AG09319 (cell line): Measurements from ENCODE around the gene UNC5CL.

ENCODE experiments used
- DNase-seq: peaks from one replicate; pipeline ENCODE4 v3.0.0-alpha.2; 2010; ENCODE audit warnings: low read depth; ENCODE audit errors: extremely low read depth
- TF ChIP-seq, protein P1 (sequence below): IDR thresholded peaks from 2 replicates; pipeline ENCODE4 v1.5.1; 2011; ENCODE audit warnings: low read depth, mild to moderate bottlenecking, inconsistent platforms, low read length, moderate library complexity

The UNC5CL gene

DNA sequence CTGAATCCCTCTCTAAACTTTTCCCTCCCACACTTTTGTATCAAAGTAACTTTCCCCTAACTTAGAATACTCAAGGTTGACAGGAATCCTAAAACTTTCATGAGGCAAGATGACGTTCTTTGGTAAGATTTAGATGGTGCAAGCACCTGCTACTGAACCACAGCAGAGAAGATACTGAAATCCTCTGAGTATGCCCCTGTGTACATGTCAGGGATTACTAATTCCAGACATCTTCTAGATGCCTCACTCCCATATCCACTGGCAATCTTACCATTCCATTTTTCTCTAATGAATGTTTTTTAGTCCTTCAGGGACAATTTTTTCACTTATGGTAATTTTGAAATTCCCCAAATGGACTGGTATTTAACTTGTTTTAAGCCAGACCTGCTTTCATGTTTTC, 23.0 kb upstream of the UNC5CL start:
- TF ChIP-seq, protein P1, sequence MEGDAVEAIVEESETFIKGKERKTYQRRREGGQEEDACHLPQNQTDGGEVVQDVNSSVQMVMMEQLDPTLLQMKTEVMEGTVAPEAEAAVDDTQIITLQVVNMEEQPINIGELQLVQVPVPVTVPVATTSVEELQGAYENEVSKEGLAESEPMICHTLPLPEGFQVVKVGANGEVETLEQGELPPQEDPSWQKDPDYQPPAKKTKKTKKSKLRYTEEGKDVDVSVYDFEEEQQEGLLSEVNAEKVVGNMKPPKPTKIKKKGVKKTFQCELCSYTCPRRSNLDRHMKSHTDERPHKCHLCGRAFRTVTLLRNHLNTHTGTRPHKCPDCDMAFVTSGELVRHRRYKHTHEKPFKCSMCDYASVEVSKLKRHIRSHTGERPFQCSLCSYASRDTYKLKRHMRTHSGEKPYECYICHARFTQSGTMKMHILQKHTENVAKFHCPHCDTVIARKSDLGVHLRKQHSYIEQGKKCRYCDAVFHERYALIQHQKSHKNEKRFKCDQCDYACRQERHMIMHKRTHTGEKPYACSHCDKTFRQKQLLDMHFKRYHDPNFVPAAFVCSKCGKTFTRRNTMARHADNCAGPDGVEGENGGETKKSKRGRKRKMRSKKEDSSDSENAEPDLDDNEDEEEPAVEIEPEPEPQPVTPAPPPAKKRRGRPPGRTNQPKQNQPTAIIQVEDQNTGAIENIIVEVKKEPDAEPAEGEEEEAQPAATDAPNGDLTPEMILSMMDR: no peak
- DNase-seq: no peak

DNA sequence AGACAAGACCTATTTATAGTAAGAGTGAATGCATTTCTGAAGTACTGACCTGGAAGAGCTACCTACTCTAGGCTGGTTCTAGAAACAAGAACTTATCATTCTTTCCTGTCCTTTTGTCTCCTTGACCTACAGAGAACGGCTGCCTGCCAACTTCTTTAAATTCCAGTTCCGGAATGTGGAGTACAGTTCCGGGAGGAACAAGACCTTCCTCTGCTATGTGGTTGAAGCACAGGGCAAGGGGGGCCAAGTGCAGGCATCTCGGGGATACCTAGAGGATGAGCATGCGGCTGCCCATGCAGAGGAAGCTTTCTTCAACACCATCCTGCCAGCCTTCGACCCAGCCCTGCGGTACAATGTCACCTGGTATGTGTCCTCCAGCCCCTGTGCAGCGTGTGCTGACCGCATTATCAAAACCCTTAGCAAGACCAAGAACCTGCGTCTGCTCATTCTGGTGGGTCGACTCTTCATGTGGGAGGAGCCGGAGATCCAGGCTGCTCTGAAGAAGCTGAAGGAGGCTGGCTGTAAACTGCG, 22.2 kb upstream of the UNC5CL start:
- DNase-seq: no peak
- TF ChIP-seq, protein P1: no peak

DNA sequence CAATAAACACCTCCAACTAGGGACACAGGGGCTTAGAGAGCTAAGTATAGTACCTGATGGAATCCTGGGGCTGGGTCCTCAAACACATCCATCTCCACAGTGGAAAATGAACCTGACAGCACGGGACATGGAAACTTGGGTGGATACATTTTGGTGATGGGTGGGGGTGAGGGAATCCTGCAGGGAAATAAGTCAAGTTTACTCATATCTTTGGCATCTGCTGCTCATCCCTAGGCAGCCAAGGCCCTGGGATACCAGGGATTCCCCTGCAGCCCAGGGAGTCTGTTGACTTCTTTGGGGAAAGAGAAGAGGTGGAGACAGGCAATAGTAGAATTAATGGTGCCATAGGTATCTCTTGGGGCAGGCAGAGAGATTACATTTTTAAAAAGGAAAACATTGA, 20.5 kb upstream of the UNC5CL start:
- TF ChIP-seq, protein P1: no peak
- no peak for DNase-seq

DNA sequence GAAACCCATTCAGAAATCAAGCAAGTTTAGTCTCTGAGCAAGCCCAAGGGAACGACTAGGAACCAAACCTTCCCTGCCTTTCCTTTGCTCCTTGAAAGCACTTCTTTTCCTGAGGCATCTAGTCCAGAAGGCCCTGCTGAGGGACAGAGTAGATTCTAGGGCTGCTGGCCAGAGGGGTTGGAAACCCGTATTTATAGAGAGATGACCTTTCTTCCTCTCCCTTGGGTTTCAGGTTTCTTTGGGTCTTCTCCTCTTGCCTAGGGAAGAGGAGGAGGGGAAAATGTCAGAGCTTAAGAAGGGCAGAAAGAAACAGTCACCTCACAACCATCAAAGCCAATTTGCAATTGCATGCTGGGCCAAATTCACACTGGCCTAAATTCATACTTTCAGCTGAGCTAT, 19.8 kb upstream of the UNC5CL start:
- TF ChIP-seq, protein P1: no peak
- no peak for DNase-seq

DNA sequence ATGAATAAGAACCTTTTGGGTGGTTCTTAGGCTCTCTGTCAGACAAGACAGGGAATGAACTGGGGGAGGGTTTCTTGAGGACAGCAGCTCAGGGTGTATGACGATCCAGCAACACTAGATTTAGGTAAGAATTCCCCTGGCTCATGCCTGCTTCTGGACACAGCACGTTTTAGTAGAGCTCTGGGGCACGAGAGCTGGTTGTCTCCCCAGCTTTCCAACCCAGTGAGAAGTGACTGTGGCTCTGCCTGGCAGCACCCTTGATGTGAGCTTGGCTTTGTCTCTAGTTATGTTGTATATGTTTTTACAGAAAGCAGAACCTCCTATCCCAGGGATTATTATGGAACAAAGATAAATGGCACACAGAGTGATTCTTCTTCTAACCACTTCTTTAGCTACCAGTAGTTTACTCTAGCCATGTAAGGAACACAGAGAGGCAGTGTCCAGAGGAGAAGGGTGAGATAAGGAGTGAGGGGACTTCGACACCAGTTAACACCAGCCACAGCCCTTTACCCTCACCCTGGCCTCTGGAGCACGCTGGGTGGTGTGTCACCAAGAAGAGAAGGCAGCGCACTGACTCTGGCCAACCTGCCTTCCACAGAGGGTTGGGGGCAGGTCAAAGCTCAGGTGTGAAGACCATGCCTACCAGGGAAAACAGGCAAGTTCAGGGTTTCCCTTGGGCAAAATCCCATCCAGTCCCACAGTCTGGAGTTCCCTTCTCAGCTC, 17.9 kb upstream of the UNC5CL start:
- DNase-seq: no peak
- TF ChIP-seq, protein P1: no peak

DNA sequence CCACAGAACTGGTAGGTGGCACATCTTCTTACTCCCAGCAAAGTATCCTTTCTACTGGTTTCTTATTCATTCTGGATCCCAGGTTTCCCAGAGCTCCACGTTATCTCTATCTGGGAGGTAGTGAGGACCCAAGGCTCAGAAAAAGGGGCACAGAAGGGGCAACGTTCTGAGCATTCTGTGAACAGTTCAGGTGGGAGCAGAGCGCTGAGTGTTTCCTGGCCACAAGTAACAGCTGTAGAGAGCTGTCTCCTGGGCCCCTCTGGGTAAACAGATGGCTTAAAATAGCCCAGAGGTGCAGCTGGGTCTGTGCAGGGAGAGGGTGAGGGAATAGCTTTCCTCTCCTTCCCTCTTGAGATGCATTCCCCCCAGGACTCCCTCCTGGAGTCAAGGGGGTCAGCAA, 16.1 kb upstream of the UNC5CL start:
- DNase-seq: no peak
- TF ChIP-seq, protein P1: no peak

DNA sequence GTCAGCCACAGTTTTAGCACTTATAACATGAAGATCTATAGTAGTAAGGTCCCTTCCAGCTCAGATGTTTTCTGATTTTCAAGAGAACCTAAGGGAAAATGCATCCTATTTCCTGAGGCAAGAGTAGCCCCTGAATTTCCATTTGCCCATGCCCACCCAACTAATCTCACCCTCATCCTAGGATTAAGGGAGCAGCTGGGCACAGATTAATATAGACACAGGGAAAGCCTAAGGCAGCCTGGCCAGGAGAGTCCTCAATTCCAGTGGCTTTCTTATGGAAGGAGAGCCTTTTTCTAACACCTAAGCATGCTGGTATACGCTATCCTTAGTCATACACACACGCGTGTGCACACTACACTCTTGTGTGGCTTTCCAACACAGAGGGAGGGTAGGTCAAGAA, 15.5 kb upstream of the UNC5CL start:
- TF ChIP-seq, protein P1: no peak
- DNase-seq: no peak
